Mesenteric fat pad (tissue), 1 donor: ENCODE data around the gene DRG2. TPM values are rescaled to one million over a fixed set of nuclear protein-coding genes. Genes with fewer than 3 reads are reported as not detected.

Experiments
- DNase-seq: peaks from one replicate; pipeline ENCODE4 v3.0.0-alpha.2; 2020; ENCODE audit warnings: low spot score
- total RNA-seq: library from RNA; stranded (reverse); fragmentation: NEBNext Ultra II Directional; extraction: Animal tissue kit (Norgen Biotek cat#: 25700); gene quantifications from one replicate; pipeline ENCODE4 v1.2.1, GENCODE V29; 2021
- donor health status: DM: yes; HTN: yes; CAD: no.

DRG2 gene
- total RNA-seq, 1 donor from 2014 or later, result 36.3 TPM

- no peak for DNase-seq
Measured at GRCh38 chr17:18142417-18142816, 54.7 kb downstream of the DRG2 start.

GRCh38 chr17:18143044-18143936 is 55.5 kb downstream of the DRG2 start:
- no peak for DNase-seq

DNA sequence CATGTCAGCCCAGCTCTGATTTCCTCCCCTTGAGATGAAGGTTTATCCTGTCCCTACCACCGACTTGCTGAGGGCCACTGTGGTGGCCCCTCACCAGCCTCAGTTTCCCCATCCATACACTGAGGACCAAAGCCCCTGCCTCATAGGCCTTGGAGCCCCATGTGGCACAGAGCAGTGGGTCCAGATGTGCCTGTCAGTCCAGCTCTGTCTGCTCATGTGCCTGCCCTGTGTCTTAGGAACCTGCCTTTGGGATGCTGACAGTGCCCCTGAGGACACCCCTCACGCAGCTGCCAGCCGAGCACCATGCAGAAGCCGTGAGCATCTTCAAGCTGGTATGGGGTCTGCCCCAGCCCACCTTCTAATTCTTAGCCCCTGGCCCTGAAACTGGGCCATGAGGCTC is 56.5 kb downstream of the DRG2 start:
- no peak for DNase-seq

DNA sequence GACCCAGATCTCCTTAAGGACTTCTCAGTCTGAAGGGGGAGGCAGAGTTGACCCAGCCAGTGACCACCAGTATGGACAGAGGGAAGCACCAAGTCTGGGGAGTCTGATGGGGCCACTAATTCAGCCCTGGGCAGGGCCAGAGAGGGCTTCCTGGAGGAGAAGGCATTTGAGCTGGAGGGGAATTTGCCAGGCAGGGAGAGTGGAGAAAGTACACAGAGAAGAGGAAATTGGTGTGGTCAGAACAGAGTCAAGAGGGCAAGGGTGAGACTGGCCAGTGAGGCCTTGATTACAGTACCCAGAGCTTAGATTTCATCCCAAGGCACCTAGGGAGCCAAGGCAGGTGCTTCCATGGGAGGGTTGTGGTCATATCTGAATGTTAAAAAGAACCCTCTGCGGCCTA is 57.1 kb downstream of the DRG2 start:
- no peak for DNase-seq

DNA sequence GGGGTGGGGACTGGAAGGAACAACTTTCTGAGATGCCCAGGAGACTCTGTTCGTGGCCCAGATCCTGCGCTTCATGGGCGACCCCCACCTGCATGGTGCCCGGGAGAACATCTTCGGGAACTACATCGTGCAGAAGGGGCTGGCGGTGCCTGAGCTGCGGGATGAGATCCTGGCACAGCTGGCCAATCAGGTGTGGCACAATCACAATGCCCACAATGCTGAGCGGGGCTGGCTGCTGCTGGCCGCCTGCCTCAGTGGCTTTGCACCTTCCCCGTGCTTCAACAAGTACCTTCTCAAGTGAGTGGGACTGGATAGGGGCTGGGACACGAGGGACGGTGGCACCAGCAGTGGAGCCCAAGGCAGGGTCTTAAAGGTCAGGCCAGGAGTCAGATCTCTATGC is 58.1 kb downstream of the DRG2 start:
- no peak for DNase-seq

- no peak for DNase-seq
Measured at GRCh38 chr17:18146259-18146658, 58.5 kb downstream of the DRG2 start.

DNA sequence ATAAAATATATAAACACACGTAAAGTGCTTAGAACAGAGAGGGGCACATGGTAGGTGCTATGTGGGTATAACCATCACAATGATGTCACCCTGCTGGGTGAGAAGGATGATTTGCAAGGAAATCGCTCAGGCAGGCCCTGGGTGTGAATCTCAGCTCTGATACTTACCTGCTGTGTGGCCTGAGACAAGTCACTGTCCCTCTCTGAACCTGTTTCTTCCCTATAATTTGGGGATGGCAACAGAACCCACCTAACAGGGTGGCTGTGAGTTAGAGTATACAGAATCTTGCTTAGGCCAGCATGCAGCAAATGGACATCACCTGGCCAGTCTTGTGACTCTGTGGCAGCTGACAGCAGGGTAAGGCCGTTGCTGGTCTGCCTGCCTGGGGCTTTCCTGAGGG is 59.2 kb downstream of the DRG2 start:
- no peak for DNase-seq

- DNase-seq, result no peak
Measured at GRCh38 chr17:18148586-18148985, 60.8 kb downstream of the DRG2 start.

GRCh38 chr17:18151290-18151689 is 63.5 kb downstream of the DRG2 start:
- DNase-seq, result no peak

DNA sequence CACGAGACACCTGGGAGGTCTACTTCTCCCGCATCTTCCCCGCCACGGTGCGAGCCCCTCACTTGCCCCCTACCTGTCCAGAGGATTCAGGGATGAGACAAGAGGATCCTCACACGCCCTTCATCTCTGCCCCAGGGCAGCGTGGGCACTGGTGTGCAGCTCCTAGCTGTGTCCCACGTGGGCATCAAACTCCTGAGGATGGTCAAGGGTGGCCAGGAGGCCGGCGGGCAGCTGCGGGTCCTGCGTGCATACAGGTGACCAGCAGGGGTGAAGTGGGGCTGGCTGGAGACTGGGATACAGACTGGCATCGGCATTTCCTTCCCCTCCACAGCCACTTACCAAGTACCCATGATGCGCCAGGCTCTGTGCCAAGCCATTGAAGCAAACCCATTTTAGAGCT is 67.4 kb downstream of the DRG2 start:
- DNase-seq, result no peak

DNA sequence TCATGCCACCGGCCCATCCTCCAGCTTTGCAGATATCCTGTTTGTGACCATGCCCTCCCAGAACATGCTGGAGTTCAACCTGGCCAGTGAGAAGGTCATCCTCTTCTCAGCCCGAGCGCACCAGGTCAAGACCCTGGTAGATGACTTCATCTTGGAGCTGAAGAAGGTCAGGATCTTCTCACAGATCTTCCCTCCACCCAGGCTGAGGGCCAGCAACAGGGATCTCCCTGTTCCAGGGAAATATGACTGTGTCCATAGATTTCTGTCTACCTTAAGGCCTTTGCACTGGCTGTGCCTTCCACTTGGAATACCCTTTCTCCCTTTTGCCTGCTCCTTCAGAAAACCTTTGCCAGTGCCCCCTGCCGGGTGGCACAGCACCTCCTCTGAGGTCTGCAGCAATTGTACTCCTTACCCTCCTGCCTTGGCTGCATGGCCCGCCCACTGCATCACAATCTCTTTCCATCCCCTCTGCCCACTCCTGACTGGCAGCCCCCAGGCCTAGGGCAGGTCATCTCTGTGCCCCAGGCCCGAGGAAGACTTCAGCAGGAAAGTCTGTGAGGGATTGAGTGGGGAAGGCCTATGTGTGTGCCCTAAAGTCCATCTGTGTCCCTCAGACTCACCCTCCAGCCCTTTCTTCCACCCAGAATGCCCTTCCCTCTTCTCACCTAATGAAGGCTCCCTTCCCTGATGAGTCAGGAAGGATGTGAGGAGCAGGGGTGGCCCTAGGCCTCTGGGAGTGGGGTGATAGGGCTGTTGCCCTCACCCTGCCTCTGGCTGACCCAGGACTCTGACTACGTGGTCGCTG is 68.6 kb downstream of the DRG2 start:
- no peak for DNase-seq

DNA sequence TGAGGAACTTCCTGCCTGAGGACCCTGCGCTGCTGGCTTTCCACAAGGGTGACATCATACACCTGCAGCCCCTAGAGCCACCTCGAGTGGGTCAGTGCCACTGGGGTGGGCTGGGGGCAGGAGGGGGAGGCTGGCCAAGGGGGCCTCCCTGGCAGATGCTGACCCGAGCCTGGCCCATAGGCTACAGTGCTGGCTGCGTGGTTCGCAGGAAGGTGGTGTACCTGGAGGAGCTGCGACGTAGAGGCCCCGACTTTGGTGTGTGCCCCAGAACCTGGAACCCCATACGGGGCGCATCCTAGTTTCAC is 69.2 kb downstream of the DRG2 start:
- DNase-seq, result no peak

Other genes with a start within 250 kb of the DRG2 start
- 43.7 TPM for gene TOM1L2, start 115.5 kb upstream of the DRG2 start, total RNA-seq
- 0.32 TPM for gene DRC3, start 115.1 kb upstream of the DRG2 start, total RNA-seq
- 20.8 TPM for gene ATPAF2, start 48.8 kb upstream of the DRG2 start, total RNA-seq
- 17.4 TPM for gene GID4, start 48.5 kb upstream of the DRG2 start, total RNA-seq
- 0.71 TPM for gene MYO15A, start 20.8 kb downstream of the DRG2 start, total RNA-seq
- gene ALKBH5, start 95.9 kb downstream of the DRG2 start, total RNA-seq, result 86.9 TPM
- gene LLGL1, start 137.7 kb downstream of the DRG2 start, total RNA-seq, result 12.0 TPM
- gene FLII, start 170.8 kb downstream of the DRG2 start, total RNA-seq, result 269 TPM
- 4.6 TPM for gene MIEF2, start 172.7 kb downstream of the DRG2 start, total RNA-seq
- 34.1 TPM for gene TOP3A, start 227.0 kb downstream of the DRG2 start, total RNA-seq
- 14.3 TPM for gene SMCR8, start 227.3 kb downstream of the DRG2 start, total RNA-seq